D721Med (cell line): ENCODE results near the gene RIPOR1.
A peak's percentile ranks its signal among the peaks of the same experiment; 100 is the strongest.

Experiments used
- DNase-seq: peaks from one replicate; pipeline ENCODE4 v3.0.0; 2011; ENCODE audit warnings: low spot score; ENCODE audit not compliant: insufficient read length
- FAIRE-seq: peaks from 2 replicates; lab custom pipeline; 2011; peaks lifted over from hg19 to GRCh38; lab: Jason Lieb, UNC
- CTCF ChIP-seq: IDR thresholded peaks from 2 replicates; pipeline ENCODE4 v1.5.1; 2012; ENCODE audit warnings: mild to moderate bottlenecking, control low read depth; ENCODE audit not compliant: insufficient read depth; ENCODE audit errors: missing control alignments

RIPOR1 gene

DNA sequence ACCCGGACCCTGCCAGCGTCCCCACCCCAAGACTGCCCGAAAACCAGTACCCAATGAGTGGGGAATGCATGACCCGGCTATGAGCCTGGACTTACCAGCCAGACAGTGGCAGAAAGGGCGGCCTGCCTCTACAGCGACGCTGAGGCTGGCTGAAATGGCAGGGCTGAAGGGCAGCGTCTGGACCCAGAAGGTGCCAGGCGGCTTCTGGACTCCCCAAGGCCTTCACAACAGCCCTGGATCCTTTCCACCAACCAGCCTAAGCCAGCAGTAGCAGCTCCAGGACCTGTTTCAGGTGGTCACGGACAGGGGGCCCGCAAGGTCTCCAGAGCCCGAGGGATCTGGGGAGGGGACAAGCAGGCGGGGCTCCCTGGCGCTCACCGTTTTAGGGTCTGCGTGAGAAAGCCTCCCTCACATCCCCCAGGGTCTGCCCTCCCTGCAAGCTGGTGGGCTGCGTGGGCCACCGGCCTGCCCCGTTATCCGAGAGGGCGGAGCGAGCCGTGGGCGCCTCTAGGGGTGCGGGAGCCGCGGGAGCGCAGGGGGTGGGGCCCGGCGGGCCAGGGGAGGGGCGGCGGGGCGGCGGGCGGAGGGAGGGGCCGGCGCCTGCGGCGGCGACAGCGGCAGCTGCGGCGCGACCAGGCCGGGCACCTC, at the start of gene RIPOR1:
Gene RIPOR1, plus strand, starts transcription at position 608 of the 648 bp plus-strand sequence. CDS start 9,618 bp downstream, outside the sequence.
- FAIRE-seq (no peak), DNase-seq (peak; percentile 72)
- TF ChIP-seq CTCF, result no peak

DNA sequence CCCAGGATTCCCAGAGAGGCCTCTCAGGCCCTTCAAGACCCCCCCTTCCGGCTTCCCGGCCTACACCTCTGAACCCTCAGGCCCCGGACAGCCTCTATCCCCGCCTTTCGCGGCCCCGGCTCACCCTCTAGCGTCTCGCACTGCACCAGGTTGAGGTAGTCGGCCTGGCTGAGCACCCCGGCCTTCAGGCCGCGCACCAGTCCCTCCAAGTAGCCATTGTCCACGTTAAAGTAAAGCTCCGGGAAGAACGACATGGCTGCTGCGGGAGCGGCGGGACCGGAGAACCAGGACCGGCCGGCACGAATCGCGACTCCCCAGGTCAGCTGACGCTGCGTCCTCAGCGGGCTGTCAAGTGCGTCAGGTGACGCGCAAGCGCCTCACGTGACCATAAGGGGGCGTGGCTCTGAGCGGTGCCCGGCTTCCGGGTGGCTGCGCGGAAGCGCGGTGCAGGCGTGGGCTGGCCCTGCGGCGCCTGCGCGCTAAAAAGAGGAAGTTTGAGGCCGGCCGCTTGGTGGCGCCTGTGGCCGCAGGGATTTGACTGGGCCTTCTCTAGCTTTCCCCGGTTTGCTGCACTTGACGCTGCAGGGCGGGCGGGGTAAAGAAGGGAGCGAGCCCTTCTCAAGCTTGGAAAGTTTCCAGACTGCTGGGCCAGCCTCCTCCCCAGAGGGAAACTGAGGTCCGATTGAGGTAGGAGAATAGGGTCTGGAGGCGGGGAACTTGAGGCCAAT, 47.6 kb upstream of the RIPOR1 start, which contains the start of gene ATP6V0D1:
Gene ATP6V0D1, minus strand, starts transcription at position 325 of the 728 bp plus-strand sequence. Its CDS starts 71 bp downstream, at position 254.
- peak; percentile 79 for TF ChIP-seq CTCF
- FAIRE-seq (no peak), DNase-seq (peak; percentile 66)

- FAIRE-seq (no peak), DNase-seq (no peak)
- TF ChIP-seq CTCF, result no peak
These were observed 46.9 kb upstream of the RIPOR1 start for GRCh38 chr16:67481561-67482232.

DNA sequence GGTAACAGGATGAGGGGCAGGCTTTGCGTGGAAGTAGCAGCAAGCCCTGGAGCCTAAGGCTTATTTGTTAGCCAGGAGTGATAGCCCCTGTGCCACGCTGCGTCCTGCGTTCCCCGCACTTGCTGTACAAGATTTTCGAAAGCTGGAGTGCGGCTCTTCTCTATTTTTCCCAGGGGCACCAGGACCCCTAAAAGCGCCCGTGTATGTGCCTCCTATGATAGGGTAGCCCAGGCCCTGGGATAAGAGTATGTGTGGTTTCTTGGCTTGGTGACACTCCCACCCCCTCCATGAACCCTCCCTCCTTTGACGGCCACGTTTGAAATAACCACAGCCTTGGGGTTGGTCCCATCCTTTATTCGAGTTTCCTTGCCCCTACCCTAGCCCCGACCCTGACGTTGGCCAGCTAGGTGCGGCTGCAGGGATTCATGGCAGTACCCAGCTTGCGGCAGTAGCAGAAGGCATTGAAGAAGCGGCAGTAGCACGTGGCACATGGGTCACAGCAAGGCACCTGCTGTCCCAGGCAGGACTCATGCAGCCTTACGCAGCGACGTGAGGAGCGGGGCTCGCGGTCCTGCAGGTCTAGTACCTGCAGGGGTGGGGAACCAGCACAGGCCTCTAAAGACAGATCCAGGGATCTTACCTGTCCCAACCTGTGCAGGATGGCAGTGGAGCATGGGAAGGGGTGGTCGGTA, 46.2 kb upstream of the RIPOR1 start:
- FAIRE-seq (no peak), DNase-seq (no peak)
- TF ChIP-seq CTCF, result no peak

GRCh38 chr16:67483150-67483549, 45.5 kb upstream of the RIPOR1 start, which contains the start of gene AGRP:
Gene AGRP (minus strand): TSS chr16:67483547. CDS start chr16:67483398, 149 bp downstream.
- no peak for FAIRE-seq
- no peak for DNase-seq
- no peak for TF ChIP-seq CTCF

DNA sequence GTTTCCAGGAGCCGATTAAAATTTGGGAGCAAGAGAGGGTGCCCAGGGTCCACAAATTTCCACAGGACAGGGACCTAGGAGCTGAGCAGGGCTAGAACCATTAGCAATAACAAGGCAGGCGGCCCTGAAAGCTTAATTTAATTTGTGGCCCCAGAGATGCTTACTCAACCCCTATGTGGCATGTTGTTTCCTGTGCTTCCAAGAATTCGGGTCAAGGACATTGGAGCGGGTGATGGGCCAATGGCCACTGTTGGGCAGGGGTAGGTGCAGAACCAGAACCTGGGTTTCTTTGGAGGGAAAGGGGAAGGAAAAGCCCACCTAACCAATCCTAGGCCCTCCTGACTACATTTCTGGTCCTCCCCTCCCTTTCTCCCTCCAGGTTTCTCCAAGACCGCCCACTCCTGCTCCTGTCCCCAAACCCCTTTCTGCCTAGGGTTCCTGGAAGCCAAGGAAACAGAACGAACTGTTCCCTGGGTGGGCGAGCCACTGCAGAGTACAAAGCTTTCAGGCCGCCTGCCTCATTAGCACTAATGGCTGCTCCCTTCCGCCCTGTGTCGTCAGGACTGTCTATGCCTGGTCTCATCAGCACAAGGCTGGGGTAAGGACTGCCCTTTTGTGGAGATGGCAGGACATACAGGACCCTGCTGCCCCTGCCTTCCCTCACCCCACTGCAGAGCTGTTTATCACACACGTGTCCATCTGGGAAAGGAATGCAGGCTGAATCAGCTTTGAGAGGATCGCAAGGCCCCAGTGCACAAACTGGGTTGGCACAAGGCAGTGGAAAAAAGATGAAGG, 44.7 kb upstream of the RIPOR1 start:
- no peak for TF ChIP-seq CTCF
- no peak for DNase-seq
- FAIRE-seq, result no peak
